ENCODE data around the gene MAP2K7. TPM values are rescaled to one million over a fixed set of nuclear protein-coding genes. Genes with fewer than 3 reads are reported as not detected.

The MAP2K7 gene
- total RNA-seq, 1 donor from 2014 or later, result 24.2 TPM

DNA sequence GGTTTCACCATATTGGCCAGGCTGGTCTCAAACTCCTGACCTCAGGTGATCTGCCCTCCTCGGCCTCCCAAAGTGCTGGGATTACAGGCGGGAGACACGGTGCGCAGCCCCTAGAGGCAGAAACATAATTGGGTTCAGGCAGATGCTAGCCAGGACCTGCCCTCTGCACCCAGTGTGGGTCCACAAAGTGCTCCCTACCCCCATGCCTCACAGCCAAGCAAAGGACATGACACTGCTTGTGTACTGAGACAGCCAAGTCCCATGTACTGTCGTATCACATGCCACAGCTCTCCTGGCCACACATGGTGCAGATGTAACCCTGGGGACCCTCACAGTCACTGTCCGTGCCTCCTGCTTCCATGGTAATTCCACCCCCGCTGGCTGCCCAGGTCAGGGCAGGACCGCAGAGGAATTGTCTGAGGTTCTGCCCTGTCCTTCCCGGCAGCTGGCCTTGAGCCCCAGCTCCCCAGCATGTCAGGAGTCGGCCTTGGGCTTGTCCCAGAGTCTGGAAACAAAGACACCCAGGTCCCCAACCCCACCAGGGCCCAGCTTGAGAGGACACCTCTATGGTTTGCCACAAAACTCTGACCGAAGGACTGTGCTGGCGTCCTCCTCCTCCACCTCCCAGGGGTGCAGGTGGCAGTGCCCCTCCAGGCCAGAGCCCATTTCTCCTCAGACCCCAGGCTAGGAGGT lies 37.1 kb upstream of the MAP2K7 start:
- Histone ChIP-seq H3K27ac (replicated peaks) (no peak overlapping the region), H3K4me3 (no peak overlapping the region), H3K4me1 (peaks cover 36% of the 10 kb centered on the region), H3K36me3 (no peaks in the 10 kb centered on the region), H3K9me3 (replicated peaks) (no peaks in the 10 kb centered on the region), H3K27me3 (ENCODE audit: low read depth) (peaks cover 66% of the 10 kb centered on the region)
- TF ChIP-seq, protein P1, sequence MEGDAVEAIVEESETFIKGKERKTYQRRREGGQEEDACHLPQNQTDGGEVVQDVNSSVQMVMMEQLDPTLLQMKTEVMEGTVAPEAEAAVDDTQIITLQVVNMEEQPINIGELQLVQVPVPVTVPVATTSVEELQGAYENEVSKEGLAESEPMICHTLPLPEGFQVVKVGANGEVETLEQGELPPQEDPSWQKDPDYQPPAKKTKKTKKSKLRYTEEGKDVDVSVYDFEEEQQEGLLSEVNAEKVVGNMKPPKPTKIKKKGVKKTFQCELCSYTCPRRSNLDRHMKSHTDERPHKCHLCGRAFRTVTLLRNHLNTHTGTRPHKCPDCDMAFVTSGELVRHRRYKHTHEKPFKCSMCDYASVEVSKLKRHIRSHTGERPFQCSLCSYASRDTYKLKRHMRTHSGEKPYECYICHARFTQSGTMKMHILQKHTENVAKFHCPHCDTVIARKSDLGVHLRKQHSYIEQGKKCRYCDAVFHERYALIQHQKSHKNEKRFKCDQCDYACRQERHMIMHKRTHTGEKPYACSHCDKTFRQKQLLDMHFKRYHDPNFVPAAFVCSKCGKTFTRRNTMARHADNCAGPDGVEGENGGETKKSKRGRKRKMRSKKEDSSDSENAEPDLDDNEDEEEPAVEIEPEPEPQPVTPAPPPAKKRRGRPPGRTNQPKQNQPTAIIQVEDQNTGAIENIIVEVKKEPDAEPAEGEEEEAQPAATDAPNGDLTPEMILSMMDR (IDR thresholded peaks at IDR 0.05; ENCODE audit: borderline replicate concordance), result no peak
- no peak for DNase-seq
- intact Hi-C loops (cut with micrococcal nuclease), result no loop called here

DNA sequence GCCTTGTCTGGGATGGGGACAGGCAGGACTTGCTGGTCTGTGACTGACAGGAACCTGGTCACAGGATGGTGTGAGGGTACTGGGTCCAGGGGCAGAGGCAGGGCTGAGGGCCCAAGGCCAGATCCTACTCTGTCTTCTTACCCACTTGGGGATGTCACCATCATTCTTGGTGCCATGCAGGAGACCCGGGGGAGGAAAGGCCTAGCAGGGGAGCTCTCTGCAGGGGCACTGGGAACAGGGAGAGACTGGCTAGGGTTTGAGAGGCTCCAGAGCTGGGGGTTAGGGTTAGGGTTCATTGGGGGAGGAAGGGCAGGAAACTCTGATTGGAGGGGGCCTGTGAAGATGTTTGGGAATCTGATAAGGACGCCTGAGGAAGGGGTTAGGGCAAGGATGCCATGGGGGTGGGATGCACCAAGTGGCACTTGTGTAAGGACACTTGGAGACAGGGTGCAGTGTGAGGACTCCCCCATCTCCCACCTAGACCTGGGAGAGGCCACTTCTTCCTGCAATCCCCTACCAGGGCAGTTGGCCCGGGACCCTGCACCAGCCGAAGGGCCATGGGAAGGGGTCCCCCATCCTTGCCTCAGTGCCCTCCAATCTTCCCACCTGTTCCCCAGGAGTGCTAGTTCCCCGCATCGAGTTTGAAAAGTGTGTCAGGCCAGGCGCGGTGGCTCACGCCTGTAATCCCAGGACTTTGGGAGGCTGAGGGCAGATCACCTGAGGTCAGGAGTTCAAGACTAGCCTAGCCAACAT lies 36.4 kb upstream of the MAP2K7 start:
- Histone ChIP-seq H3K9me3 (replicated peaks) (no peaks in the 10 kb centered on the region), H3K36me3 (no peaks in the 10 kb centered on the region), H3K4me3 (no peak overlapping the region), H3K27me3 (ENCODE audit: low read depth) (peaks cover 62% of the 10 kb centered on the region), H3K27ac (replicated peaks) (no peak overlapping the region), H3K4me1 (peaks cover 36% of the 10 kb centered on the region)
- TF ChIP-seq, protein P1 (IDR thresholded peaks at IDR 0.05; ENCODE audit: borderline replicate concordance), result no peak
- intact Hi-C loops (cut with micrococcal nuclease), result no loop called here
- DNase-seq, result no peak

DNA sequence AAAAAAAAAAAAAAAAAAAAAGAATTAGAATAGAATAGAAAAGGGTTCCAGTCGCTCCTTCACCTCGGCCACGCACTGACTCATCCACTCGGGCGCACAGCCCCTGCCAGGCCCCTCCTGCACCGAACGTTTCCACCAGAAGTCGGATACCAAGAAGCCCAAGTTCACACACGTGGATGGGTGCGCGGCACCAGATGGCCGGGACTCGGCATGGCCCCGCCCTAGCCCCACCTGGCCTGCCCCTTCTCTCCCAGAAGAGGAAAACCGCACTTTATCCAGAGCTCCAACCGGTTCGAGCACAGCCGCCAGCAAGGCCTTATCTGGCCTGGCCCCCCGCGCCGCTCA lies 35.4 kb upstream of the MAP2K7 start:
- H3K36me3 ChIP-seq, result no peaks in the 10 kb centered on the region

DNA sequence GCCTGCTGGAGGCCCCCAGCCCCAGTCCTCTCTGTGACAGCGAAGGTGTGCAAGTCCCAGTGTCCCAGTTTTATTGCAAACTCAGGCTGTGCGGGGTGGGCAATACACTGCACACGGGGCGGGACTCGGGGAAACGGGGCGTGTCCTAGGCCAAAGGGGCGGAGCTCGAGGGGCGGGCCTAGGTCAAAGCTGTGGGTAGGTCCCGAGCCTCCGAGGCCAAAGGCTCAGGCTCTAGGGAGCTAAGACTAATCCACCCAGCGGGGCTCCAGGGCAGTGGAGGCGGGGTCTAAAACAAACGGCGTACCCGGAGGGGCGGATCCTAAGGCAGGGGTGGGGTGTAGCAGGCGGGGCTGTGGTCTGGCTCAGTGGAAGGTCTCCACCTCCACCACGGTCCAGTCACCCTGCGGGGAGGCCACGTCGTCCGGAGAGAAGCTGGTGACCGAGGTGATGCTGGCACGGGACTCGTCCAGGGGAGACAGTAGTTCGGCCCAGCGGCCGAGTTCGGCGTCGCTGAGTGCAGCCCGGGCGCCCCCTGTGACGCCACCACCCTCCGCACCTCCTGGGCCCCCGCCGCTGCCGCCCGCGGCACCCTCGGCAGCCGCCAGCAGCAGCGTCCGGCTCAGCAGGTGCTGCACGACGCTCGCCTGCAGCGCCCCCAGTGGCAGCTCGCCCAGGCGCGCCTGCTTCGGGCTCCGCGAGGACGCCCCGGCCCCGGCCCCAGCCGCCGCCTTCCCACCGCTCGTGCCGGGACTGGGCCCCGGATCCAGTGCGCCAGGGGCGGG lies 34.8 kb upstream of the MAP2K7 start:
- Histone ChIP-seq H3K36me3 (no peaks in the 10 kb centered on the region), H3K9me3 (replicated peaks) (no peaks in the 10 kb centered on the region), H3K27ac (replicated peaks) (peak overlapping the region; percentile 57), H3K4me3 (peak overlapping the region; percentile 67), H3K27me3 (ENCODE audit: low read depth) (peaks cover 65% of the 10 kb centered on the region), H3K4me1 (peaks cover 42% of the 10 kb centered on the region)
- intact Hi-C loops (cut with micrococcal nuclease), result no loop called here
- peak; percentile 58 for DNase-seq
- TF ChIP-seq, protein P1 (IDR thresholded peaks at IDR 0.05; ENCODE audit: borderline replicate concordance), result peak; percentile 89

More for the DNA sequence above, 35.4 kb upstream of the MAP2K7 start:
- Histone ChIP-seq H3K27me3 (ENCODE audit: low read depth) (peaks cover 65% of the 10 kb centered on the region), H3K4me3 (peak overlapping the region; percentile 67), H3K4me1 (peaks cover 36% of the 10 kb centered on the region), H3K9me3 (replicated peaks) (no peaks in the 10 kb centered on the region), H3K27ac (replicated peaks) (no peak overlapping the region)
- intact Hi-C loops (cut with micrococcal nuclease), result no loop called here
- no peak for DNase-seq
- TF ChIP-seq, protein P1 (IDR thresholded peaks at IDR 0.05; ENCODE audit: borderline replicate concordance), result no peak

DNA sequence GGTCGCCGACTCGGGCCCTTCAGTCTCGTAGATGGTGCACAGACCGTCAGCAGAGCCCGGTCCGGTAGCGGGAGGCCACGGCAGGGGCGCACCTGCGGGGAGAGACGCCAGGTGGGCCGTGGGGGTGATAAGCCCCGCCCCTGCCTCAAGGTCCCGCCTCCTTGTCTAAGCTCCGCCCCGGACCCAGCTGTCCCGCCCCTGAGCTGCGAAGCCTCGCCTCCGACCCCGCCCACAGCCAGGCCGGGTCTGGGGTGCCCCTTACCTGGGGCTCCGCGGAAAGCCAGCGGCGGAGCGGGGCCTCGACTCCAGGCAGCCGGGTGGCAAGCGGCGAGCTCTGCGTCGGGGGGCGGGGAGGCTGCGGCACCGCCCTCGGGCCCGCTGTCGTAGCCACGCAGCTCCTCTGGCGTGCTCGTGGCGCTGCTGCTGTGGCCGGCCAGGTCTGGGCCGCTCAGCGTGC lies 34.2 kb upstream of the MAP2K7 start:
- Histone ChIP-seq H3K9me3 (replicated peaks) (no peaks in the 10 kb centered on the region), H3K36me3 (no peaks in the 10 kb centered on the region), H3K27me3 (ENCODE audit: low read depth) (peaks cover 66% of the 10 kb centered on the region), H3K4me3 (peak overlapping the region; percentile 67), H3K27ac (replicated peaks) (peak overlapping the region; percentile 57), H3K4me1 (peaks cover 47% of the 10 kb centered on the region)
- intact Hi-C loops (cut with micrococcal nuclease), result no loop called here
- peak; percentile 49 for DNase-seq
- TF ChIP-seq, protein P1 (IDR thresholded peaks at IDR 0.05; ENCODE audit: borderline replicate concordance), result peak; percentile 50
